Astrocyte (in vitro differentiated cells and primary cell): ENCODE measurements around the gene PLEKHN1. TPM values are rescaled to one million over a fixed set of nuclear protein-coding genes. Genes with fewer than 3 reads are reported as not detected.

Experiments used
- DNase-seq: peaks from one replicate; pipeline ENCODE4 v3.0.0-alpha.2; 2010; ENCODE audit warnings: low read depth
- FAIRE-seq: peaks from 2 replicates; lab custom pipeline; 2011; peaks lifted over from hg19 to GRCh38; lab: Jason Lieb, UNC
- H2AFZ ChIP-seq: 2 replicates; pipeline ENCODE4 v1.6.0; 2012; ENCODE audit warnings: low read depth, low read length, inconsistent platforms
- H3K27ac ChIP-seq: 2 replicates; pipeline ENCODE4 v1.5.1; 2011; ENCODE audit warnings: low read depth, low read length, inconsistent platforms
- H3K27me3 ChIP-seq: 2 replicates; pipeline ENCODE4 v1.6.0; 2011; ENCODE audit warnings: low read length, inconsistent platforms; ENCODE audit not compliant: insufficient read depth
- H3K36me3 ChIP-seq: 2 replicates; pipeline ENCODE4 v1.5.1; 2011; ENCODE audit warnings: low read length, inconsistent platforms; ENCODE audit not compliant: insufficient read depth
- H3K4me1 ChIP-seq: 2 replicates; pipeline ENCODE4 v1.5.1; 2011; ENCODE audit warnings: low read length, inconsistent platforms; ENCODE audit not compliant: insufficient read depth
- H3K4me2 ChIP-seq: 2 replicates; pipeline ENCODE4 v1.6.0; 2012; ENCODE audit warnings: low read length, inconsistent platforms
- H3K4me3 ChIP-seq: 2 replicates; pipeline ENCODE4 v1.5.1; 2011; ENCODE audit warnings: low read depth, mild to moderate bottlenecking, low read length, inconsistent platforms; ENCODE audit not compliant: insufficient read depth
- H3K79me2 ChIP-seq: 2 replicates; pipeline ENCODE4 v1.6.0; 2012; ENCODE audit warnings: mild to moderate bottlenecking, low read length, inconsistent platforms; ENCODE audit not compliant: insufficient read depth
- H3K9ac ChIP-seq: 2 replicates; pipeline ENCODE4 v1.6.0; 2012; ENCODE audit warnings: mild to moderate bottlenecking, low read length, inconsistent platforms
- H3K9me3 ChIP-seq: 2 replicates; pipeline ENCODE4 v1.5.1; 2012; ENCODE audit warnings: low read depth, mild to moderate bottlenecking, low read length, inconsistent platforms; ENCODE audit not compliant: insufficient read depth
- H4K20me1 ChIP-seq: 2 replicates; pipeline ENCODE4 v1.6.0; 2012; ENCODE audit warnings: low read length, inconsistent platforms; ENCODE audit not compliant: insufficient read depth
- H3K27ac Mint-ChIP-seq: one replicate; pipeline ENCODE4 v1.8.0; 2021; ENCODE audit warnings: mild to moderate bottlenecking, mixed read lengths; ENCODE audit not compliant: unreplicated experiment
- H3K27me3 Mint-ChIP-seq: one replicate; pipeline ENCODE4 v1.8.0; 2021; ENCODE audit warnings: low read depth, mixed read lengths; ENCODE audit not compliant: unreplicated experiment
- H3K36me3 Mint-ChIP-seq: one replicate; pipeline ENCODE4 v1.8.0; 2021; ENCODE audit warnings: low read depth, mixed read lengths; ENCODE audit not compliant: unreplicated experiment
- H3K4me1 Mint-ChIP-seq: one replicate; pipeline ENCODE4 v1.8.0; 2021; ENCODE audit warnings: low read depth, mixed read lengths; ENCODE audit not compliant: unreplicated experiment
- H3K4me3 Mint-ChIP-seq: one replicate; pipeline ENCODE4 v1.8.0; 2021; ENCODE audit warnings: mild to moderate bottlenecking, moderate library complexity, mixed read lengths; ENCODE audit not compliant: unreplicated experiment
- H3K9me3 Mint-ChIP-seq: one replicate; pipeline ENCODE4 v1.8.0; 2021; ENCODE audit warnings: mild to moderate bottlenecking, mixed read lengths; ENCODE audit not compliant: unreplicated experiment
- CTCF ChIP-seq: IDR thresholded peaks from 2 replicates; pipeline ENCODE4 v1.5.1; 2011; ENCODE audit warnings: low read depth, mild to moderate bottlenecking, inconsistent platforms, low read length, moderate library complexity; ENCODE audit not compliant: insufficient read depth
- EZH2 ChIP-seq: IDR thresholded peaks from 2 replicates; pipeline ENCODE4 v1.6.1; 2012; ENCODE audit warnings: mild to moderate bottlenecking, low read length, inconsistent platforms; ENCODE audit not compliant: insufficient read depth
- total RNA-seq: library from RNA; stranded (reverse); gene quantifications from 2 replicates; pipeline ENCODE4 v1.2.1, GENCODE V29; 2021

PLEKHN1 gene
- total RNA-seq, 1 donor from 2014 or later = 2.4 TPM

- H3K4me3 Mint-ChIP-seq = no peak overlapping the region
- H3K9ac ChIP-seq = no peak overlapping the region
- H3K4me3 ChIP-seq = no peak overlapping the region
- H4K20me1 ChIP-seq = peaks cover 6% of the 10 kb centered on the region
- peaks cover 4% of the 10 kb centered on the region for H3K4me1 Mint-ChIP-seq
- H3K36me3 ChIP-seq = no peaks in the 10 kb centered on the region
- H3K27me3 Mint-ChIP-seq = peaks cover 63% of the 10 kb centered on the region
- no peak overlapping the region for H3K27ac ChIP-seq
- H3K79me2 ChIP-seq = no peaks in the 10 kb centered on the region
- no peaks in the 10 kb centered on the region for H3K9me3 ChIP-seq
- no peaks in the 10 kb centered on the region for H3K9me3 Mint-ChIP-seq
- FAIRE-seq (no peak), DNase-seq (no peak)
- H3K27me3 ChIP-seq = peaks cover 25% of the 10 kb centered on the region
- no peak overlapping the region for H3K4me2 ChIP-seq
- no peak overlapping the region for H2AFZ ChIP-seq
- H3K4me1 ChIP-seq = peaks cover 15% of the 10 kb centered on the region
- TF ChIP-seq EZH2 = no peak
- no peak for TF ChIP-seq CTCF
- no peak overlapping the region for H3K27ac Mint-ChIP-seq
- no peaks in the 10 kb centered on the region for H3K36me3 Mint-ChIP-seq
Observed at GRCh38 chr1:920010-920409, 46.3 kb upstream of the PLEKHN1 start.

- no peaks in the 10 kb centered on the region for H3K36me3 ChIP-seq
- no peak overlapping the region for H3K27ac Mint-ChIP-seq
- H3K27me3 Mint-ChIP-seq = peaks cover 58% of the 10 kb centered on the region
- H3K4me3 Mint-ChIP-seq = no peak overlapping the region
- no peaks in the 10 kb centered on the region for H3K9me3 ChIP-seq
- peak overlapping the region; percentile 65 for H3K4me2 ChIP-seq
- H4K20me1 ChIP-seq = peaks cover 6% of the 10 kb centered on the region
- peaks cover 15% of the 10 kb centered on the region for H3K4me1 ChIP-seq
- no peak overlapping the region for H2AFZ ChIP-seq
- no peaks in the 10 kb centered on the region for H3K36me3 Mint-ChIP-seq
- TF ChIP-seq EZH2 (no peak), CTCF (no peak)
- no peaks in the 10 kb centered on the region for H3K9me3 Mint-ChIP-seq
- no peaks in the 10 kb centered on the region for H3K79me2 ChIP-seq
- H3K9ac ChIP-seq = no peak overlapping the region
- H3K4me1 Mint-ChIP-seq = peaks cover 4% of the 10 kb centered on the region
- no peak overlapping the region for H3K27ac ChIP-seq
- FAIRE-seq (no peak), DNase-seq (no peak)
- H3K27me3 ChIP-seq = peaks cover 23% of the 10 kb centered on the region
- no peak overlapping the region for H3K4me3 ChIP-seq
Observed at GRCh38 chr1:920521-920920, 45.8 kb upstream of the PLEKHN1 start.

- Histone ChIP-seq H3K27me3 (peaks cover 25% of the 10 kb centered on the region), H3K36me3 (no peaks in the 10 kb centered on the region), H3K9ac (no peak overlapping the region), H3K4me2 (peak overlapping the region; percentile 65), H3K9me3 (no peaks in the 10 kb centered on the region), H3K79me2 (no peaks in the 10 kb centered on the region), H3K4me3 (no peak overlapping the region), H3K4me1 (peaks cover 22% of the 10 kb centered on the region), H4K20me1 (peaks cover 12% of the 10 kb centered on the region), H2AFZ (no peak overlapping the region), H3K27ac (no peak overlapping the region)
- peaks cover 56% of the 10 kb centered on the region for H3K27me3 Mint-ChIP-seq
- peak overlapping the region; percentile 16 for H3K4me3 Mint-ChIP-seq
- no peak overlapping the region for H3K27ac Mint-ChIP-seq
- H3K36me3 Mint-ChIP-seq = no peaks in the 10 kb centered on the region
- H3K4me1 Mint-ChIP-seq = peaks cover 4% of the 10 kb centered on the region
- no peak for FAIRE-seq
- peak; percentile 59 for DNase-seq
- TF ChIP-seq EZH2 (no peak), CTCF (peak; percentile 15)
- no peaks in the 10 kb centered on the region for H3K9me3 Mint-ChIP-seq
Observed at GRCh38 chr1:921011-921837, 45.1 kb upstream of the PLEKHN1 start.
